Osteocyte (in vitro differentiated cells): ENCODE data around the gene GPX7. TPM values are rescaled to one million over a fixed set of nuclear protein-coding genes. Genes with fewer than 3 reads are reported as not detected.

ENCODE experiments used
- DNase-seq: peaks from one replicate; pipeline ENCODE4 v3.0.0; 2021; ENCODE audit warnings: mixed read lengths; ENCODE audit not compliant: unreplicated experiment; ENCODE audit errors: extremely low spot score
- H3K27ac Mint-ChIP-seq: one replicate; pipeline ENCODE4 v1.8.0; 2021; ENCODE audit warnings: mild to moderate bottlenecking, mixed read lengths; ENCODE audit not compliant: unreplicated experiment
- H3K27me3 Mint-ChIP-seq: one replicate; pipeline ENCODE4 v1.8.0; 2021; ENCODE audit warnings: mixed read lengths; ENCODE audit not compliant: unreplicated experiment
- H3K36me3 Mint-ChIP-seq: one replicate; pipeline ENCODE4 v1.8.0; 2021; ENCODE audit warnings: mixed read lengths; ENCODE audit not compliant: unreplicated experiment
- H3K4me1 Mint-ChIP-seq: one replicate; pipeline ENCODE4 v1.8.0; 2021; ENCODE audit warnings: mixed read lengths; ENCODE audit not compliant: unreplicated experiment
- H3K4me3 Mint-ChIP-seq: one replicate; pipeline ENCODE4 v1.8.0; 2021; ENCODE audit warnings: mild to moderate bottlenecking, moderate library complexity, mixed read lengths; ENCODE audit not compliant: unreplicated experiment
- H3K9me3 Mint-ChIP-seq: one replicate; pipeline ENCODE4 v1.8.0; 2021; ENCODE audit warnings: mixed read lengths; ENCODE audit not compliant: unreplicated experiment
- CTCF ChIP-seq: fragments of 200-600 bp; sonication (generic); IDR thresholded peaks from 2 replicates; pipeline ENCODE4 v1.5.0; 2021; ENCODE audit warnings: antibody characterized with exemption, mild to moderate bottlenecking, moderate library complexity
- total RNA-seq: library from RNA; stranded (reverse); gene quantifications from 2 replicates; pipeline ENCODE4 v1.2.1, GENCODE V29; 2021

Gene GPX7
- total RNA-seq, 1 donor from 2014 or later = 36.1 TPM

- Mint-ChIP-seq H3K27ac (no peak overlapping the region), H3K27me3 (peaks cover 20% of the 10 kb centered on the region), H3K4me1 (no peaks in the 10 kb centered on the region), H3K4me3 (no peak overlapping the region), H3K36me3 (no peaks in the 10 kb centered on the region), H3K9me3 (no peaks in the 10 kb centered on the region)
- no peak for TF ChIP-seq CTCF
- no peak for DNase-seq
Measured at GRCh38 chr1:52567943-52568342, 34.2 kb upstream of the GPX7 start.

DNA sequence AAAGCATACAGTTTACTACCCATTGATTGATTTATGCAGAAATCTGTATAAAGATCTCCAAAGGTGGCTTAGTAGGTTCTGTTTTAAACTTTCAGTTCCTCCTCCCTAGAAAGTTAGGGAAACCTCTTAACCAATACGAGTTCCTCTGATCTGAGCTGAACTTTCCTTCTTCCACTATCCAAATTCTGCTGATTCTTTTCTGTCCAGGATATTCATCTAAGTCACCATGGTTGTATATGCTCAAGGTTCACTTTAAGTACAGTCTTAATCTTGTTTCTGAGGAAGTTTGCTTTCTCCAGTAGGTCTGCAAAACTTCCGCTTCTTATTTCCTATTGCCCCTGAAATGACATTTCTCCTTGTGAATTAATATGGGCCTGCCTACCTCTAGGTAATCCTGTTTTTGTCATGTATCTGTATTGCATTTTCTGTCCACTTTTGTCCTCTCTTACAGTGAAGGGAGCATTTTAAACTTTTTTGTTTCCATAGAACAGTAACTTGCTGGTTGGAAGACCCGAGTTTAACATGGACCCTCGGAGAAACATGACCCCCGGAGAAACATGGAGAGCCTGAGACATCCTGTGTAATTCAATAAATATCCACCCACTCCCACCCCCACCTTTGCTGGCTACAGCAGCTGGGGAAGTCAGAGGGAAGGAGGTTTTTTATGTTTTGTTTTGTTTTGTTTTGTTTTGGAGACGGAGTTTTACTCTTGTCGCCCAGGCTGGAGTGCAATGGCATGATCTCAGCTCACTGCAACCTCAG, 32.5 kb upstream of the GPX7 start:
- no peak for DNase-seq
- no peak for TF ChIP-seq CTCF
- H3K27ac Mint-ChIP-seq = no peak overlapping the region

DNA sequence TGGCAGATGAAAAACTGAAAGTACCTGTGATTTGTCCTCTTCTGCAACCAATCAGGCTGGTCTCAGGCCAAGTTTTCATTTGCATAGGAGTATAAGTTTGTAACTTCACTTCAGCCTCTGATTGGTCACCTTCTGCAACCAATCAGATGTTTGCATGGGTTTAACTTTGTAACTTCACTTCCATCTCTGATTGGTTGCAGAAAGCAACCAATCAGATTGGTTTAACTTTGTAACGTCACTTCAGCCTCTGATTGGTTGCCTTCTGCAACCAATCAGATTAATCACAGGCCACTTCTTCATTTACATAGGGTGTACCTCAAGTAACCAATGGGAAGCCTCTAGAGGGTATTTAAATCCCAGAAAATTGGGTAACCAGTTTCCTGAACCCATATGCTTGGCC, 30.4 kb upstream of the GPX7 start:
- DNase-seq = no peak
- H3K36me3 Mint-ChIP-seq = no peaks in the 10 kb centered on the region
- TF ChIP-seq CTCF = no peak
- H3K9me3 Mint-ChIP-seq = no peaks in the 10 kb centered on the region
- H3K4me3 Mint-ChIP-seq = no peak overlapping the region
- H3K27me3 Mint-ChIP-seq = peaks cover 17% of the 10 kb centered on the region
- no peak overlapping the region for H3K27ac Mint-ChIP-seq
- peaks cover 4% of the 10 kb centered on the region for H3K4me1 Mint-ChIP-seq

More for the DNA sequence above, 32.5 kb upstream of the GPX7 start:
- Mint-ChIP-seq H3K36me3 (no peaks in the 10 kb centered on the region), H3K4me1 (peaks cover 3% of the 10 kb centered on the region), H3K27me3 (peaks cover 17% of the 10 kb centered on the region), H3K9me3 (no peaks in the 10 kb centered on the region), H3K4me3 (no peak overlapping the region)

GRCh38 chr1:52572387-52572786, 29.8 kb upstream of the GPX7 start:
- H3K9me3 Mint-ChIP-seq = no peaks in the 10 kb centered on the region
- peaks cover 4% of the 10 kb centered on the region for H3K4me1 Mint-ChIP-seq
- H3K4me3 Mint-ChIP-seq = no peak overlapping the region
- TF ChIP-seq CTCF = no peak
- no peaks in the 10 kb centered on the region for H3K36me3 Mint-ChIP-seq
- DNase-seq = no peak
- no peak overlapping the region for H3K27ac Mint-ChIP-seq
- H3K27me3 Mint-ChIP-seq = peaks cover 21% of the 10 kb centered on the region

GRCh38 chr1:52574594-52574993, 27.6 kb upstream of the GPX7 start:
- no peak overlapping the region for H3K27ac Mint-ChIP-seq
- no peak for DNase-seq
- no peaks in the 10 kb centered on the region for H3K36me3 Mint-ChIP-seq
- no peak for TF ChIP-seq CTCF
- H3K9me3 Mint-ChIP-seq = no peaks in the 10 kb centered on the region
- no peak overlapping the region for H3K4me3 Mint-ChIP-seq
- H3K4me1 Mint-ChIP-seq = peaks cover 4% of the 10 kb centered on the region
- peaks cover 13% of the 10 kb centered on the region for H3K27me3 Mint-ChIP-seq
